BE2C (cell line): ENCODE results near the gene ARHGAP24.
"Not testable (repeated sequence)": the region's sequence is repeated elsewhere in the genome, so short reads cannot be mapped to it uniquely, and the experiment has no call there.

Source experiments
- DNase-seq: peaks from one replicate; pipeline ENCODE4 v3.0.0-alpha.2; 2020
- H3K27me3 ChIP-seq: fragments of 250-450 bp; sonication (Bioruptor Pico); 2 replicates; pipeline ENCODE4 v1.5.1; 2020; ENCODE audit warnings: mild to moderate bottlenecking
- H3K36me3 ChIP-seq: fragments of 250-450 bp; sonication (Bioruptor Pico); 2 replicates; pipeline ENCODE4 v1.5.1; 2020; ENCODE audit warnings: mild to moderate bottlenecking
- H3K4me1 ChIP-seq: fragments of 250-450 bp; sonication (Bioruptor Pico); 2 replicates; pipeline ENCODE4 v1.5.1; 2020
- H3K4me3 ChIP-seq: 2 replicates; pipeline ENCODE4 v1.5.1; 2011; ENCODE audit warnings: low read depth, low read length
- H3K9me3 ChIP-seq: fragments of 250-450 bp; sonication (Bioruptor Pico); 2 replicates; pipeline ENCODE4 v1.5.1; 2020
- TF ChIP-seq, protein P1 (sequence below): IDR thresholded peaks from 2 replicates; pipeline ENCODE4 v1.5.1; 2012; ENCODE audit warnings: mild to moderate bottlenecking, low read depth, low read length

ARHGAP24 gene

DNA sequence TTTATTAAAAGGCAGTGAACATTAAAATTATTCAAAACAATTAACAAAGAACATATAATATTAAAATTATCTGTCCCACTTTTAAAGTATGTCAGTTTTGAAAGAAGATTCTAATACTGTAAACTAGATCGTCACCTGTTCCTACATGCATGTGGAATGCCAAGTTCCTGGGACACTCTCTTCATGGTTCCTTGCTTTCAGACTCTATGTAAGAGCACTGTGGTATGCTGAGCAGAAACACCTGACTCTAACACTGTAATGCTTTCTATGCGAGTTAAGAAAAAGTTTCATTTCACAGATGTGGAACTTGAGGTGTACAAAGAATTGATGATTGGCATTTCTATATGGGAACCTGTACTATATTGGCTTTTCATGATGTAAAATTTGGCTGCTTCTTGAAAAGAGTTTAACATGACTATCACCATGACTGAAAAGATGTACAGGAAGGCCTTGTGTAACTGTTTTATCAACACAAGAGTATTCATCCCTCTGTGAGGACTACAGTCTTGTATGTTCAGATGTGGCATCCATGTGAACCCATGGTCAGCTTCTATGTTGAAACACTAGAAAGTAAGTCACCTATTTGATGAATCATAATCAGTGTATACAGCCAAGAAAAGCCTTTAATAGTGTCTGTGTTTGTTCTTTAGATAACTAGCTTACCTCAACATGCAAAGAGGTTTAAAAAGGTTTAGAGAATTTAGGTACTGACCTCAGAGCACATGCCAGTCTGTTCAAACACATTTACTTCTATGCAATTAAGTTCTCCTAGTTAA, 354.5 kb downstream of the ARHGAP24 start:
- DNase-seq = no peak

DNA sequence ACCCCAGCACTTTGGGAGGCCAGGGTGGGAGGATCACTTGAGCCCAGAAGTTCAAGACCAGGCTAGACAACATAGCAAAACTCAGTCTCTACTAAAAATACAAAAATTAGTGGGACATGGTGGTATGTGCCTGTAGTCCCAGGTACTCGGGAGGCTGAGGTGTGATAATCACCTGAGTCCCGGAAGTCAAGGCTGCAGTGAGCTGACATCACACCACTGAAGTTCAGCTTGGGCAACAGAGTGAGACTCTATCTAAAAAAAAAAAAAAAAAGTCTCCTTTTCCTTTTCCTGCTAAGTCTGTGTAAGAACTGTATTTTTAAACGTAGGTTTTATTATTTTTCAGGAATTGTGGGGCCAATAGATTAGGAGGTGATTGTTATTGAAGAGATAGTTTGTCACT, 356.7 kb downstream of the ARHGAP24 start:
- no peaks in the 10 kb centered on the region for H3K27me3 ChIP-seq
- no peak for DNase-seq
- H3K36me3 ChIP-seq = no peaks in the 10 kb centered on the region
- TF ChIP-seq, protein P1, sequence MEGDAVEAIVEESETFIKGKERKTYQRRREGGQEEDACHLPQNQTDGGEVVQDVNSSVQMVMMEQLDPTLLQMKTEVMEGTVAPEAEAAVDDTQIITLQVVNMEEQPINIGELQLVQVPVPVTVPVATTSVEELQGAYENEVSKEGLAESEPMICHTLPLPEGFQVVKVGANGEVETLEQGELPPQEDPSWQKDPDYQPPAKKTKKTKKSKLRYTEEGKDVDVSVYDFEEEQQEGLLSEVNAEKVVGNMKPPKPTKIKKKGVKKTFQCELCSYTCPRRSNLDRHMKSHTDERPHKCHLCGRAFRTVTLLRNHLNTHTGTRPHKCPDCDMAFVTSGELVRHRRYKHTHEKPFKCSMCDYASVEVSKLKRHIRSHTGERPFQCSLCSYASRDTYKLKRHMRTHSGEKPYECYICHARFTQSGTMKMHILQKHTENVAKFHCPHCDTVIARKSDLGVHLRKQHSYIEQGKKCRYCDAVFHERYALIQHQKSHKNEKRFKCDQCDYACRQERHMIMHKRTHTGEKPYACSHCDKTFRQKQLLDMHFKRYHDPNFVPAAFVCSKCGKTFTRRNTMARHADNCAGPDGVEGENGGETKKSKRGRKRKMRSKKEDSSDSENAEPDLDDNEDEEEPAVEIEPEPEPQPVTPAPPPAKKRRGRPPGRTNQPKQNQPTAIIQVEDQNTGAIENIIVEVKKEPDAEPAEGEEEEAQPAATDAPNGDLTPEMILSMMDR = no peak
- H3K4me1 ChIP-seq = peaks cover under 1% of the 10 kb centered on the region; the same call in 1 of the 2 replicates
- no peaks in the 10 kb centered on the region for H3K9me3 ChIP-seq
- H3K4me3 ChIP-seq = no peak overlapping the region

More for the DNA sequence above, 354.5 kb downstream of the ARHGAP24 start:
- H3K36me3 ChIP-seq = no peaks in the 10 kb centered on the region
- H3K4me3 ChIP-seq = no peak overlapping the region
- no peaks in the 10 kb centered on the region for H3K9me3 ChIP-seq
- H3K27me3 ChIP-seq = no peaks in the 10 kb centered on the region
- TF ChIP-seq, protein P1 = no peak
- peaks cover 6% of the 10 kb centered on the region for H3K4me1 ChIP-seq

DNA sequence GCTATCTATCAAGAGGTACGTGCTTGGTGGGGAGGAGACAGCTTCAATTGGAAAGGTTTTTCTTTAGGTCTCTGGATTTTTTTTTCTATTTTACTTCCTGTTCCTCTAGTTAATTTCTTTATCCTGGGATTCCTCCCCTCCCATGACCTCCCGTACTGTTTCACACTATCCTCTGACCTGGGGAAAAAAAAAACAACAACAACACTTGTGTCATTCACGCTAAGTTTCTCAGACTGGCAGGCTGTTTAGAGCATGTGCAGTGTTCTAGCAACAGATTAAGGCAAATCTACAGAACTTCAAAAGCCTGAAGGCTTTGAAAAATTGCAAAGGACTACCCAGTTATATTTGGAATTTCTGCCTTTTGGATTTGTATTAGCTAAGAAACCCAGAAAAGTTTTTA, 358.4 kb downstream of the ARHGAP24 start:
- no peaks in the 10 kb centered on the region for H3K4me1 ChIP-seq
- no peaks in the 10 kb centered on the region for H3K36me3 ChIP-seq
- no peaks in the 10 kb centered on the region for H3K9me3 ChIP-seq
- TF ChIP-seq, protein P1 = no peak
- H3K4me3 ChIP-seq = no peak overlapping the region
- H3K27me3 ChIP-seq = no peaks in the 10 kb centered on the region
- DNase-seq = no peak

DNA sequence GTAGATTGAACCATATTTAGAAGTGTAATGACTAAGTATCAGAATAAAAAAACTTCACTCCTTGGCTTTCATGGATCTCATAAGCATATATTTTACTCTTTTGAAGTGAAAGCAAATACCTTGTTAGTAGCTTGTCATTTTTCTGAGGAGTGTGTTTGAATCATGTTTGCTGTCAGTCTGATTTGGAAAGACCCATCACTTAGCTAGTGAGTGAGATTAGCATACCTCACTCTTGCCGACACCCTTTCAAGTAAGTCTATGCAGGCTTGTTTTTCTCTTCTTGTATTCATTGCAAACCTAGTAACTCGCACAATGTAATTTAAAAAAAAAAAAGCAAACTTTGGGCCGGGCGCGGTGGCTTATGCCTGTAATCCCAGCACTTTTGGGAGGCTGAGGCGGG, 360.0 kb downstream of the ARHGAP24 start:
- TF ChIP-seq, protein P1 = no peak
- Histone ChIP-seq H3K9me3 (no peaks in the 10 kb centered on the region), H3K4me3 (no peak overlapping the region), H3K4me1 (no peaks in the 10 kb centered on the region), H3K27me3 (no peaks in the 10 kb centered on the region), H3K36me3 (no peaks in the 10 kb centered on the region)
- no peak for DNase-seq

DNA sequence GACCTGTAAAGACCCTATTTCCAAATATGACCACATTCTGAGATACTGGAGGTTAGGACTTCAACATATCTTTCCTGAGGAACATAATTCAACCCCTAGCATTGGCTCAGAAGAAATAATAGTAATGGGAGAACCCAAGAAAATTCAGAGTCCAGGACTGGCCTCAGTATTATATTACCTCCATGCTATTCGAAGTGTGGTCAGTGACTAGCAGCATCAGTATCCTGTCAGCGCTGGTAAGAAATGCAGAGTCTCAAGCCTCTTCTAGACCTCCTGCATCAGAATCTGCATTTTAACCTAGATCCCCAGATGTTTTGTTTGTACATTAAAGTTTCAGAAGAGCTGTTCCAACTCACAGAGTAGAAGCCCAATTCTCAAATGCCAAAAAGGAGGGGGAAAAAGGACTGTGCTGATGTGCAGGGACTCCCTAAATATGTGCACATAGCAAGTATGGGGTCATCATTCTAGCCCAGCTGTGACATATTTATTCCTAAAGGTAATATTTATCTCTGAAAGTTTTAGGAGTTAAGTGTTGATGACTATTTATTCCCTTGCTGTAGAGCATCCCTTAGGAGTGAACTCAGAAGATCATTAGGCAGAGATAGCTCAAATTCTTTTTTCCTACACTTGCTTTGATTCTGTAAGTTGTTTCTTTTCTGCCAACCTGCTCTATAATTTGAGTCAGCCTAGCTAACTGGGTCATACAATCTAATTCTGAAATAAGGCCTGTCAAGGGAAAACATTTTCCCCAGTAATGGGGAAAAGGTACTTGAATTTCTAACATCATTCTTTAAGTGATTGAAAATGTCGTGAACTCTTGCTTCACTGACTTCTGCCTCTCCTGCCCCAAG, 361.9 kb downstream of the ARHGAP24 start:
- H3K4me1 ChIP-seq = no peaks in the 10 kb centered on the region
- no peaks in the 10 kb centered on the region for H3K9me3 ChIP-seq
- no peaks in the 10 kb centered on the region for H3K36me3 ChIP-seq
- TF ChIP-seq, protein P1 = no peak
- H3K4me3 ChIP-seq = no peak overlapping the region
- no peak for DNase-seq
- H3K27me3 ChIP-seq = no peaks in the 10 kb centered on the region

DNA sequence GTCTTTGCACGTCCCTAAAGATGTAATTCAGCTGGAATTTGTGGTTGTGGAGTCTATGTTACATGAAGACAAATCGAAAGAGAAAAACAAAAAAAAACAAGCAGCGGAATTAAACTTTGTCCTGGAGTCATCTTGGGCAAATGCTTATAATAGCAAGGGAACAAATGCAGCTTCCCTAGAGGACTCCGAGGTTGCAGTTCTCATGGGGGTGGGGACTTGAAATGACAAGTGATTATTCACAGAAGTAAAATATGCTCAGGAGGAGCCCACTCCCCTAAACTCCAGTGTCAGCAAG, 362.4 kb downstream of the ARHGAP24 start:
- no peak for DNase-seq
- H3K4me3 ChIP-seq = no peak overlapping the region
- no peaks in the 10 kb centered on the region for H3K4me1 ChIP-seq
- TF ChIP-seq, protein P1 = no peak
- H3K9me3 ChIP-seq = no peaks in the 10 kb centered on the region
- H3K27me3 ChIP-seq = no peaks in the 10 kb centered on the region
- no peaks in the 10 kb centered on the region for H3K36me3 ChIP-seq

DNA sequence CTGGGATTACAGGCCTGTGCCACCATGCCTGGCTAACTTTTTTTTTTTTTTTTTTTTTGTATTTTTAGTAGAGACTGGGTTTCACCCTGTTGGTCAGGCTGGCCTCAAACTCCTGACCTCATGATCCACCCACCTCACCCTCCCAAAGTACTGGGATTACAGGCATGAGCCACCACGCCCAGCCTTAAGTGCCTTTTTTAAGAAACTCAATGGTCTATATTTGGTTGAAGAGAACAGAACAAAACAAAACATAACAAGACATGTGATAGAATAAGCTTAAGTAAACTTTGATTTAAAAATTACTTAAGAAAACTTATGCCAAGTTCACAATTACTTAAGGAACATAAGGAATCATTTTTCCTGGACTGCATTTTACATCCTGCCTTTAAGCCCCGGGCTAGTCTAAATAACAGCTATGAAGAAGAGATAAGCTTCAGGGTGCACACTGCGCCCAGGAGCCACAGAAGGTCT, 365.1 kb downstream of the ARHGAP24 start:
- not testable (repeated sequence) for H3K9me3 ChIP-seq, H3K27me3 ChIP-seq, H3K4me3 ChIP-seq, H3K36me3 ChIP-seq, H3K4me1 ChIP-seq, DNase-seq
